MM.1S (cell line): Measurements from ENCODE around the gene ARFGEF3.

ENCODE experiments used
- DNase-seq: peaks from one replicate; pipeline ENCODE4 v3.0.0-alpha.2; 2015
- H2AFZ ChIP-seq: fragments of 300-600 bp; sonication (generic); 2 replicates; pipeline ENCODE4 v1.6.0; 2016; ENCODE audit warnings: antibody characterized with exemption, low read length
- H3F3A ChIP-seq: fragments of 300-600 bp; sonication (generic); 2 replicates; pipeline ENCODE4 v1.6.1; 2016; ENCODE audit warnings: mild to moderate bottlenecking, antibody characterized with exemption, low read length, moderate library complexity, mixed read lengths; ENCODE audit not compliant: insufficient read depth
- H3K27ac ChIP-seq: fragments of 300-600 bp; sonication (generic); 2 replicates; pipeline ENCODE4 v1.5.1; 2016; ENCODE audit warnings: mild to moderate bottlenecking, low read length
- H3K27me3 ChIP-seq: fragments of 300-600 bp; sonication (generic); replicated peaks from 2 replicates; pipeline ENCODE4 v1.6.0; 2016; ENCODE audit warnings: low read length; ENCODE audit not compliant: insufficient read depth
- H3K36me3 ChIP-seq: fragments of 300-600 bp; sonication (generic); replicated peaks from 2 replicates; pipeline ENCODE4 v1.6.1; 2016; ENCODE audit warnings: mild to moderate bottlenecking, low read length, mixed read lengths; ENCODE audit not compliant: insufficient read depth
- H3K4me1 ChIP-seq: fragments of 300-600 bp; sonication (generic); 2 replicates; pipeline ENCODE4 v1.6.1; 2016; ENCODE audit warnings: low read length, mixed read lengths
- H3K4me2 ChIP-seq: fragments of 300-600 bp; sonication (generic); 2 replicates; pipeline ENCODE4 v1.6.0; 2016; ENCODE audit warnings: low read depth, low read length
- H3K4me3 ChIP-seq: fragments of 300-600 bp; sonication (generic); 2 replicates; pipeline ENCODE4 v1.5.1; 2016; ENCODE audit warnings: low read length, mixed read lengths
- H3K79me2 ChIP-seq: fragments of 300-600 bp; sonication (generic); 2 replicates; pipeline ENCODE4 v1.6.1; 2016; ENCODE audit warnings: mixed run types, low read length, mixed read lengths
- H3K9ac ChIP-seq: fragments of 300-600 bp; sonication (generic); 2 replicates; pipeline ENCODE4 v1.6.1; 2016; ENCODE audit warnings: low read length, mixed read lengths
- H3K9me2 ChIP-seq: fragments of 300-600 bp; sonication (generic); replicated peaks from 2 replicates; pipeline ENCODE4 v1.6.1; 2016; ENCODE audit warnings: mild to moderate bottlenecking, low read length, mixed read lengths; ENCODE audit not compliant: insufficient read depth
- H3K9me3 ChIP-seq: fragments of 300-600 bp; sonication (generic); replicated peaks from 2 replicates; pipeline ENCODE4 v1.6.1; 2016; ENCODE audit warnings: mild to moderate bottlenecking, low read length, mixed read lengths; ENCODE audit not compliant: insufficient read depth
- H4K20me1 ChIP-seq: fragments of 300-600 bp; sonication (generic); 2 replicates; pipeline ENCODE4 v1.6.1; 2016; ENCODE audit warnings: mild to moderate bottlenecking, low read length, moderate library complexity, mixed read lengths; ENCODE audit not compliant: insufficient read depth
- EZH2 ChIP-seq: fragments of 300-600 bp; sonication (generic); optimal IDR thresholded peaks from 2 replicates; pipeline ENCODE3; 2017; ENCODE audit warnings: low read depth, mild to moderate bottlenecking, antibody characterized with exemption, low read length, mixed read lengths
- EZH2phosphoT487 ChIP-seq: fragments of 300-600 bp; sonication (generic); IDR thresholded peaks from 2 replicates; pipeline ENCODE4 v1.6.1; 2018; ENCODE audit warnings: antibody characterized with exemption, low read length
- TF ChIP-seq, protein P1 (sequence below): fragments of 300-600 bp; sonication (generic); IDR thresholded peaks from 2 replicates; pipeline ENCODE4 v1.5.1; 2016; ENCODE audit warnings: antibody characterized with exemption, low read length, mixed read lengths

Gene ARFGEF3

DNA sequence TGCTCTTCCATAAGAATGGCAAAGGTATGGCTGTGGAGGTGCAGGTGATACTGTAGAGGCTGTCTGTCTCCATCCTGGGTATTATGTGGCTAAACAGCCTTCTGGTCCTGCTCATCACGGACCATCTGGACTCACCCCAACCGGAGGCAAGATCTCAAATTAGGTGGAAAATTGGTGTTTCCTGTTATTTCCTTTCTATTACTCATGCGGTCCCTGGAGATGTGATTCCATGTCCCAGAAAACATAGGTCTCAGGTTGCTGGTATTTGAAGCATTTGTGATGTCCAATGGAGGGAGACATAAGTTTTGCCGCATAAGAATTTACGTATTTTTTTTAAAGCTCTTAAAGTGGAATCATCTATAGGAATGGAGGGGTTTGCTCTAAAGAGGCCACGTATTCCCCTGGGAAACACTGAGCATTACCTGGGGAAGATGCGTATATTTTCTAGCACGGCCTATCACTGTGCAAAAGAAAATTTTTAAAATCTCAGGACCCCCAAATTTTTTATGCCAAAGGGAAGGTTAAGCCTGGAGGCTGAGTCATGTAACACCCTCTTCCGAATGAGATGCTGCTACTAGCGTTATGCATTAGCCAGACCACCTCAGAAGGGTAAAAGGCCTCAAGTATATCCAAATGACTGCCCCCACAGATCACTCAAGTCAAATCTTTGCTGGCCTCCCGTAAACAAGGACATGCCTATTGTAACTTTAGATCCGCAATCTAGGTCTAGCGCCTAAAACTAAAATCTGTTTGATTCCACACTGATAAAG is 78.9 kb downstream of the ARFGEF3 start:
- Histone ChIP-seq H3K4me1 (no peaks in the 10 kb centered on the region), H3K4me2 (no peak overlapping the region), H4K20me1 (no peaks in the 10 kb centered on the region), H3K9me3 (no peaks in the 10 kb centered on the region), H3K27me3 (no peaks in the 10 kb centered on the region), H3K27ac (no peak overlapping the region), H3K9ac (no peak overlapping the region), H3F3A (no peaks in the 10 kb centered on the region), H3K36me3 (no peaks in the 10 kb centered on the region), H2AFZ (no peak overlapping the region), H3K79me2 (no peaks in the 10 kb centered on the region), H3K4me3 (no peak overlapping the region), H3K9me2 (no peaks in the 10 kb centered on the region)
- DNase-seq: no peak
- TF ChIP-seq EZH2: no peak
- TF ChIP-seq EZH2phosphoT487: no peak
- TF ChIP-seq, protein P1, sequence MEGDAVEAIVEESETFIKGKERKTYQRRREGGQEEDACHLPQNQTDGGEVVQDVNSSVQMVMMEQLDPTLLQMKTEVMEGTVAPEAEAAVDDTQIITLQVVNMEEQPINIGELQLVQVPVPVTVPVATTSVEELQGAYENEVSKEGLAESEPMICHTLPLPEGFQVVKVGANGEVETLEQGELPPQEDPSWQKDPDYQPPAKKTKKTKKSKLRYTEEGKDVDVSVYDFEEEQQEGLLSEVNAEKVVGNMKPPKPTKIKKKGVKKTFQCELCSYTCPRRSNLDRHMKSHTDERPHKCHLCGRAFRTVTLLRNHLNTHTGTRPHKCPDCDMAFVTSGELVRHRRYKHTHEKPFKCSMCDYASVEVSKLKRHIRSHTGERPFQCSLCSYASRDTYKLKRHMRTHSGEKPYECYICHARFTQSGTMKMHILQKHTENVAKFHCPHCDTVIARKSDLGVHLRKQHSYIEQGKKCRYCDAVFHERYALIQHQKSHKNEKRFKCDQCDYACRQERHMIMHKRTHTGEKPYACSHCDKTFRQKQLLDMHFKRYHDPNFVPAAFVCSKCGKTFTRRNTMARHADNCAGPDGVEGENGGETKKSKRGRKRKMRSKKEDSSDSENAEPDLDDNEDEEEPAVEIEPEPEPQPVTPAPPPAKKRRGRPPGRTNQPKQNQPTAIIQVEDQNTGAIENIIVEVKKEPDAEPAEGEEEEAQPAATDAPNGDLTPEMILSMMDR: no peak

DNA sequence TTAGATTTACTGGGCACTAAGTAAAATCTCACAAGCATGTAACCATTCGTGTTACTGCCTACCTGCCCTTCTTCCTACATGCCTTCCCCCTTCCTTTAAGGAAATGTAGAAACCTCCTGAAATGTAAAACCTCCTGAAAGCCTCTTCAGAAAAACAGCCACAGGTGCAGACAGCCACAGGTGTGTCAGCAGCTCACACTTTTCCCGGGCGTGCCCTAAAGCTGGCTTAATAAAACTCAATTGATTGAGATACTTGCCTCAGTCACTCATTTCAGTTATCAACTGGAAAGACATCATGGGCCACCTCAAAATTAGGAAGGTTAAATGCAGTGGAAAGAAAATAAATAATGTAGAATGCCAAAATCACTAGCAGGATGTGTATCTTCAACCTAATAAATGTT is 79.6 kb downstream of the ARFGEF3 start:
- H3K4me3 ChIP-seq: no peak overlapping the region
- H3K79me2 ChIP-seq: no peaks in the 10 kb centered on the region
- no peak overlapping the region for H3K4me2 ChIP-seq
- no peak overlapping the region for H3K27ac ChIP-seq
- TF ChIP-seq, protein P1: no peak
- TF ChIP-seq EZH2 (no peak), EZH2phosphoT487 (no peak)
- H3K9me2 ChIP-seq: no peaks in the 10 kb centered on the region
- H3F3A ChIP-seq: no peaks in the 10 kb centered on the region
- no peaks in the 10 kb centered on the region for H3K27me3 ChIP-seq
- DNase-seq: no peak
- no peak overlapping the region for H3K9ac ChIP-seq
- no peaks in the 10 kb centered on the region for H4K20me1 ChIP-seq
- no peak overlapping the region for H2AFZ ChIP-seq
- H3K4me1 ChIP-seq: no peaks in the 10 kb centered on the region
- H3K9me3 ChIP-seq: no peaks in the 10 kb centered on the region
- H3K36me3 ChIP-seq: no peaks in the 10 kb centered on the region

DNA sequence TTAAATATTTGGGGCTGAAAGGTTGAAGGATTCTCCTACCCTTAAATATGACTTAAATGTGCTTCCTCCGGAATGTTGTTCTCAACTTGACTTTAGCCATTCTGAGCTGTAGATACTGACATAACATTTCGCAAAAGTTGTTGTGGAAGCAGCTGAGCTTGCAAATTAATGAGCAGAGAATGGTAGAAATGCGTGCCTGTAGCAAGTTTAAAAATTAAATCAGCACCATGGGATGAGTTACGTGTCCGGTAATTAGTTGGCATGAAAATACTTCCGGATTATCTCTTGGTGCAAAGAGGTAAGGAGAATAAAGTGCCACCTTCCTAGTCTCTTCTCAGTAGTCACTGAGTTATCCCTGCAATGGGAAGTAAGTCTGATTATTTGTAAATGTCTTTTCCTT is 80.2 kb downstream of the ARFGEF3 start:
- H3K9me3 ChIP-seq: no peaks in the 10 kb centered on the region
- TF ChIP-seq EZH2 (no peak), EZH2phosphoT487 (no peak)
- TF ChIP-seq, protein P1: no peak
- no peak overlapping the region for H3K9ac ChIP-seq
- no peak for DNase-seq
- no peak overlapping the region for H3K4me2 ChIP-seq
- H3K9me2 ChIP-seq: no peaks in the 10 kb centered on the region
- no peaks in the 10 kb centered on the region for H3F3A ChIP-seq
- H3K27me3 ChIP-seq: no peaks in the 10 kb centered on the region
- no peaks in the 10 kb centered on the region for H3K4me1 ChIP-seq
- no peak overlapping the region for H2AFZ ChIP-seq
- H4K20me1 ChIP-seq: no peaks in the 10 kb centered on the region
- no peaks in the 10 kb centered on the region for H3K36me3 ChIP-seq
- H3K27ac ChIP-seq: no peak overlapping the region
- no peaks in the 10 kb centered on the region for H3K79me2 ChIP-seq
- no peak overlapping the region for H3K4me3 ChIP-seq
